Amygdala (tissue), 56 donors: ENCODE results near the gene FGL2.
"Not testable (repeated sequence)": the region's sequence is repeated elsewhere in the genome, so short reads cannot be mapped to it uniquely, and the experiment has no call there.

ENCODE experiments used
- DNase-seq, 56 donors: peaks; one replicate each; lab custom pipeline; 2025; lab: John Stamatoyannopoulos, UW

Gene FGL2

GRCh38 chr7:77199013-77199966 is at the start of gene FGL2:
Gene FGL2 (minus strand): TSS chr7:77199819. CDS start chr7:77199793, 26 bp downstream.
- DNase-seq: peak in 23 of 56 donors; percentile 0 to 48 (median 20)

GRCh38 chr7:77248154-77248553 is 48.5 kb upstream of the FGL2 start:
- DNase-seq: no peak

- DNase-seq: peak in 27 of 56 donors; percentile 2 to 68 (median 21)
Observed at GRCh38 chr7:77247206-77247850, 47.7 kb upstream of the FGL2 start.

GRCh38 chr7:77246026-77246640 is 46.5 kb upstream of the FGL2 start:
- no peak for DNase-seq

GRCh38 chr7:77245015-77245755 is 45.6 kb upstream of the FGL2 start:
- DNase-seq: no peak

GRCh38 chr7:77244222-77244934 is 44.8 kb upstream of the FGL2 start:
- DNase-seq: no peak

- DNase-seq: no peak
Observed at GRCh38 chr7:77242554-77242953, 42.9 kb upstream of the FGL2 start.

GRCh38 chr7:77242068-77242467 is 42.4 kb upstream of the FGL2 start:
- peak in 1 of 56 donors; percentile 9 for DNase-seq

GRCh38 chr7:77239471-77239870 is 39.9 kb upstream of the FGL2 start:
- DNase-seq: no peak

GRCh38 chr7:77238703-77239136 is 39.1 kb upstream of the FGL2 start:
- DNase-seq: peak in 6 of 56 donors; percentile 3 to 62 (median 16)

GRCh38 chr7:77235276-77235675 is 35.7 kb upstream of the FGL2 start:
- no peak for DNase-seq

GRCh38 chr7:77232467-77232866 is 32.8 kb upstream of the FGL2 start:
- DNase-seq: no peak

- DNase-seq: not testable (repeated sequence)
Observed at GRCh38 chr7:77228795-77229194, 29.2 kb upstream of the FGL2 start.

GRCh38 chr7:77226357-77226839 is 26.8 kb upstream of the FGL2 start:
- DNase-seq: no peak

GRCh38 chr7:77223261-77223660 is 23.6 kb upstream of the FGL2 start:
- DNase-seq: no peak

GRCh38 chr7:77222819-77223218 is 23.2 kb upstream of the FGL2 start:
- no peak for DNase-seq

- peak in 2 of 56 donors; percentile 5 to 25 for DNase-seq
Observed at GRCh38 chr7:77222065-77222464, 22.4 kb upstream of the FGL2 start.

- DNase-seq: not testable (repeated sequence)
Observed at GRCh38 chr7:77219701-77220331, 20.2 kb upstream of the FGL2 start.
